GM12878 (cell line): ENCODE results near the gene NPR2. TPM values are rescaled to one million over a fixed set of nuclear protein-coding genes. Genes with fewer than 3 reads are reported as not detected.

Experiments
- JUNB ChIP-seq: IDR thresholded peaks from 2 replicates; pipeline ENCODE4 v1.6.1; 2016; ENCODE audit warnings: antibody characterized with exemption, mild to moderate bottlenecking
- MTA3 ChIP-seq: IDR thresholded peaks from 2 replicates; pipeline ENCODE4 v1.6.1; 2012; ENCODE audit warnings: low read length, inconsistent platforms, borderline replicate concordance
- NRF1 ChIP-seq: conservative IDR thresholded peaks from 2 replicates; pipeline ENCODE4 v1.6.1; 2011; ENCODE audit warnings: mild to moderate bottlenecking, low read depth, low read length, improper control_type of control experiment
- POU2F2 ChIP-seq: IDR thresholded peaks from 3 replicates; pipeline ENCODE4 v1.6.1; 2011; ENCODE audit warnings: low read depth, mild to moderate bottlenecking, low read length, borderline replicate concordance
- RAD21 ChIP-seq: IDR thresholded peaks from 2 replicates; pipeline ENCODE4 v1.6.1; 2011; ENCODE audit warnings: mild to moderate bottlenecking, low read depth, low read length, moderate library complexity; ENCODE audit not compliant: insufficient read depth
- RAD51 ChIP-seq: fragments of 450-650 bp; IDR thresholded peaks from 2 replicates; pipeline ENCODE4 v1.6.1; 2016; ENCODE audit warnings: moderate library complexity, mild to moderate bottlenecking, inconsistent platforms
- RELA ChIP-seq: fragments of 450-650 bp; IDR thresholded peaks from 2 replicates; pipeline ENCODE4 v1.8.0; 2014; ENCODE audit warnings: borderline replicate concordance; ENCODE audit not compliant: partially characterized antibody
- SIX5 ChIP-seq: IDR thresholded peaks from 2 replicates; pipeline ENCODE4 v1.6.1; 2011; ENCODE audit warnings: mild to moderate bottlenecking, low read depth, low read length, moderate library complexity; ENCODE audit not compliant: severe bottlenecking
- SMARCA5 ChIP-seq: fragments of 450-650 bp; IDR thresholded peaks from 2 replicates; pipeline ENCODE4 v1.6.1; 2017; ENCODE audit warnings: mild to moderate bottlenecking
- SPI1 ChIP-seq: IDR thresholded peaks from 2 replicates; pipeline ENCODE4 v1.6.1; 2011; ENCODE audit warnings: low read depth, mild to moderate bottlenecking, low read length, moderate library complexity, borderline replicate concordance; ENCODE audit not compliant: insufficient read depth
- SREBF1 ChIP-seq: IDR thresholded peaks from 2 replicates; pipeline ENCODE4 v1.6.1; 2012; ENCODE audit warnings: mild to moderate bottlenecking, low read length
- TARDBP ChIP-seq: IDR thresholded peaks from 2 replicates; pipeline ENCODE4 v1.6.1; 2016; ENCODE audit warnings: borderline replicate concordance
- TBL1XR1 ChIP-seq: IDR thresholded peaks from 2 replicates; pipeline ENCODE4 v1.6.1; 2012; ENCODE audit warnings: low read depth, low read length, improper control_type of control experiment
- YY1 ChIP-seq: IDR thresholded peaks from 2 replicates; pipeline ENCODE4 v1.6.1; 2011; ENCODE audit warnings: low read depth, mild to moderate bottlenecking, low read length
- ZNF207 ChIP-seq: fragments of 450-650 bp; IDR thresholded peaks from 2 replicates; pipeline ENCODE4 v1.6.1; 2014; ENCODE audit warnings: antibody characterized with exemption, mild to moderate bottlenecking, borderline replicate concordance
- polyA plus RNA-seq, 11 experiments: library from polyadenylated mRNA; depleted of rRNA in 4 of 11; unstranded in 6 of 11; stranded (reverse) in 5 of 11; fragments of >200 nt; fragmentation: Nextera tagmentation in 4 of 11; fragmentation: Illumina TruSeq in 1 of 11; extraction: Ambion mirVana in 4 of 11; extraction: Trizol in 1 of 11; gene quantifications; 1 replicate in 1 of 11; 2 replicates in 10 of 11; pipeline versions ENCODE4 v1.2.1 to v1.2.3, GENCODE V29; 2011 to 2016; ENCODE audit warnings: inconsistent platforms in 2 of 11, missing spikeins in 2 of 11, low read depth in 1 of 11
- total RNA-seq, 4 experiments: library from RNA; depleted of rRNA in 3 of 4; stranded (reverse); fragments of >200 nt in 3 of 4; fragmentation: Illumina TruSeq in 1 of 4; extraction: Trizol in 1 of 4; gene quantifications; 2 replicates each; pipeline versions ENCODE4 v1.2.1 to v1.2.3, GENCODE V29; 2013 to 2021
- TF ChIP-seq, protein P1 (sequence below): fragments of 450-650 bp; formaldehyde crosslinking; IDR thresholded peaks from 2 replicates; pipeline ENCODE4 v1.5.0; 2022; ENCODE audit warnings: mild to moderate bottlenecking, missing genetic modification characterization
- TF ChIP-seq, protein P2 (sequence below): IDR thresholded peaks from 2 replicates; pipeline ENCODE4 v1.6.1; 2012; ENCODE audit warnings: low read depth, low read length, improper control_type of control experiment
- TF ChIP-seq, protein P3 (sequence below): fragments of 450-650 bp; IDR thresholded peaks from 2 replicates; pipeline ENCODE4 v1.6.1; 2016; ENCODE audit warnings: mild to moderate bottlenecking, moderate library complexity, borderline replicate concordance
- TF ChIP-seq, protein P4 (sequence below): IDR thresholded peaks from 2 replicates; pipeline ENCODE4 v1.6.1; 2012; ENCODE audit warnings: low read depth, low read length, improper control_type of control experiment
- TF ChIP-seq, protein P5 (sequence below): IDR thresholded peaks from 2 replicates; pipeline ENCODE4 v1.6.1; 2012; ENCODE audit warnings: low read length, inconsistent platforms

NPR2 gene
- total and polyA plus RNA-seq, 10 of the 15 experiments (the other 5 are each of a cell fraction or from before 2014, with no cell fraction given), result 2.0 to 20.9 (median 6.8) TPM

DNA sequence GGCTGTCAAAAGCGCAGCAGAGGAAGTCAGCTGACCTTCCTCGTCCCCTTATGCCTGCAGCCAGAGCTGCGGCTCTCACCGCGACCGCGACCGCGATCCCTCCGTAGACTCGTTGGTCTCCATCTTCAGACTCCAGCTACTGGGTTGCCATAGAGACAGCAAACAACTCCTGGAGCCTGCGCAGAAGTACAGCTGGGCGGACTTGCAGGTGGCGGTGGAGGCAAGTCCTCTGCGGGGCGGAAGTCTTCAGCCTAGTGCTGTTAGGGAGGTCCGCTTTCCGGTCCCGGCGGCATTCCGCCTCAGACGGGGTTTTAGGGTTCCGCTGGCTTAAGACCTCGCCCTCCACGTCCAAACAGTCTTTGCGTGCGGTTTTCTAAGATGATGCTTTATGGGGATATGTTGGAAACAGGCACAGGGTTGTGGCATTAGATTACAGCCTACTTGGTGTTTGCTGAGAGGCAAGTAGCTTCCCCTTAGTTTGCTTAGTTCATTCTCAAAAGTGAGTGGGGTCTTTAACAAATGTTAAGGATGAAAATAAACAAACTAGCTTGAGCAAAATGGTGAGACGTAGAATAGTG, 20.7 kb downstream of the NPR2 start, which contains the start of gene SPAG8 (continued):
- TF ChIP-seq, protein P1, sequence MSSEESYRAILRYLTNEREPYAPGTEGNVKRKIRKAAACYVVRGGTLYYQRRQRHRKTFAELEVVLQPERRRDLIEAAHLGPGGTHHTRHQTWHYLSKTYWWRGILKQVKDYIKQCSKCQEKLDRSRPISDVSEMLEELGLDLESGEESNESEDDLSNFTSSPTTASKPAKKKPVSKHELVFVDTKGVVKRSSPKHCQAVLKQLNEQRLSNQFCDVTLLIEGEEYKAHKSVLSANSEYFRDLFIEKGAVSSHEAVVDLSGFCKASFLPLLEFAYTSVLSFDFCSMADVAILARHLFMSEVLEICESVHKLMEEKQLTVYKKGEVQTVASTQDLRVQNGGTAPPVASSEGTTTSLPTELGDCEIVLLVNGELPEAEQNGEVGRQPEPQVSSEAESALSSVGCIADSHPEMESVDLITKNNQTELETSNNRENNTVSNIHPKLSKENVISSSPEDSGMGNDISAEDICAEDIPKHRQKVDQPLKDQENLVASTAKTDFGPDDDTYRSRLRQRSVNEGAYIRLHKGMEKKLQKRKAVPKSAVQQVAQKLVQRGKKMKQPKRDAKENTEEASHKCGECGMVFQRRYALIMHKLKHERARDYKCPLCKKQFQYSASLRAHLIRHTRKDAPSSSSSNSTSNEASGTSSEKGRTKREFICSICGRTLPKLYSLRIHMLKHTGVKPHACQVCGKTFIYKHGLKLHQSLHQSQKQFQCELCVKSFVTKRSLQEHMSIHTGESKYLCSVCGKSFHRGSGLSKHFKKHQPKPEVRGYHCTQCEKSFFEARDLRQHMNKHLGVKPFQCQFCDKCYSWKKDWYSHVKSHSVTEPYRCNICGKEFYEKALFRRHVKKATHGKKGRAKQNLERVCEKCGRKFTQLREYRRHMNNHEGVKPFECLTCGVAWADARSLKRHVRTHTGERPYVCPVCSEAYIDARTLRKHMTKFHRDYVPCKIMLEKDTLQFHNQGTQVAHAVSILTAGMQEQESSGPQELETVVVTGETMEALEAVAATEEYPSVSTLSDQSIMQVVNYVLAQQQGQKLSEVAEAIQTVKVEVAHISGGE (CRISPR knock-in tag), result peak; percentile 93
- TF ChIP-seq, protein P2, sequence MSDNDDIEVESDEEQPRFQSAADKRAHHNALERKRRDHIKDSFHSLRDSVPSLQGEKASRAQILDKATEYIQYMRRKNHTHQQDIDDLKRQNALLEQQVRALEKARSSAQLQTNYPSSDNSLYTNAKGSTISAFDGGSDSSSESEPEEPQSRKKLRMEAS, result peak; percentile 60
- TF ChIP-seq, protein P3, sequence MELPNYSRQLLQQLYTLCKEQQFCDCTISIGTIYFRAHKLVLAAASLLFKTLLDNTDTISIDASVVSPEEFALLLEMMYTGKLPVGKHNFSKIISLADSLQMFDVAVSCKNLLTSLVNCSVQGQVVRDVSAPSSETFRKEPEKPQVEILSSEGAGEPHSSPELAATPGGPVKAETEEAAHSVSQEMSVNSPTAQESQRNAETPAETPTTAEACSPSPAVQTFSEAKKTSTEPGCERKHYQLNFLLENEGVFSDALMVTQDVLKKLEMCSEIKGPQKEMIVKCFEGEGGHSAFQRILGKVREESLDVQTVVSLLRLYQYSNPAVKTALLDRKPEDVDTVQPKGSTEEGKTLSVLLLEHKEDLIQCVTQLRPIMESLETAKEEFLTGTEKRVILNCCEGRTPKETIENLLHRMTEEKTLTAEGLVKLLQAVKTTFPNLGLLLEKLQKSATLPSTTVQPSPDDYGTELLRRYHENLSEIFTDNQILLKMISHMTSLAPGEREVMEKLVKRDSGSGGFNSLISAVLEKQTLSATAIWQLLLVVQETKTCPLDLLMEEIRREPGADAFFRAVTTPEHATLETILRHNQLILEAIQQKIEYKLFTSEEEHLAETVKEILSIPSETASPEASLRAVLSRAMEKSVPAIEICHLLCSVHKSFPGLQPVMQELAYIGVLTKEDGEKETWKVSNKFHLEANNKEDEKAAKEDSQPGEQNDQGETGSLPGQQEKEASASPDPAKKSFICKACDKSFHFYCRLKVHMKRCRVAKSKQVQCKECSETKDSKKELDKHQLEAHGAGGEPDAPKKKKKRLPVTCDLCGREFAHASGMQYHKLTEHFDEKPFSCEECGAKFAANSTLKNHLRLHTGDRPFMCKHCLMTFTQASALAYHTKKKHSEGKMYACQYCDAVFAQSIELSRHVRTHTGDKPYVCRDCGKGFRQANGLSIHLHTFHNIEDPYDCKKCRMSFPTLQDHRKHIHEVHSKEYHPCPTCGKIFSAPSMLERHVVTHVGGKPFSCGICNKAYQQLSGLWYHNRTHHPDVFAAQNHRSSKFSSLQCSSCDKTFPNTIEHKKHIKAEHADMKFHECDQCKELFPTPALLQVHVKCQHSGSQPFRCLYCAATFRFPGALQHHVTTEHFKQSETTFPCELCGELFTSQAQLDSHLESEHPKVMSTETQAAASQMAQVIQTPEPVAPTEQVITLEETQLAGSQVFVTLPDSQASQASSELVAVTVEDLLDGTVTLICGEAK, result peak; percentile 99
- peak; percentile 48; the same call in 1 of the 2 replicates for TF ChIP-seq MTA3
- peak; percentile 78; the same call in 1 of the 2 replicates for TF ChIP-seq ZNF207
- peak; percentile 44; the same call in 1 of the 2 replicates for TF ChIP-seq SPI1
- no peak for TF ChIP-seq TBL1XR1
- peak; percentile 63; the same call in 1 of the 2 replicates for TF ChIP-seq RAD51
- TF ChIP-seq, protein P4, sequence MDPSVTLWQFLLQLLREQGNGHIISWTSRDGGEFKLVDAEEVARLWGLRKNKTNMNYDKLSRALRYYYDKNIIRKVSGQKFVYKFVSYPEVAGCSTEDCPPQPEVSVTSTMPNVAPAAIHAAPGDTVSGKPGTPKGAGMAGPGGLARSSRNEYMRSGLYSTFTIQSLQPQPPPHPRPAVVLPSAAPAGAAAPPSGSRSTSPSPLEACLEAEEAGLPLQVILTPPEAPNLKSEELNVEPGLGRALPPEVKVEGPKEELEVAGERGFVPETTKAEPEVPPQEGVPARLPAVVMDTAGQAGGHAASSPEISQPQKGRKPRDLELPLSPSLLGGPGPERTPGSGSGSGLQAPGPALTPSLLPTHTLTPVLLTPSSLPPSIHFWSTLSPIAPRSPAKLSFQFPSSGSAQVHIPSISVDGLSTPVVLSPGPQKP, result peak; percentile 83
- TF ChIP-seq RELA, result peak; percentile 74
- no peak for TF ChIP-seq RAD21
- TF ChIP-seq POU2F2, result peak; percentile 78; the same call in 2 of the 3 replicates
- TF ChIP-seq TARDBP, result peak; percentile 90; the same call in 1 of the 2 replicates
- TF ChIP-seq JUNB, result 0 out of 2 replicates have a peak, but pooled peaks have one; percentile 13
- TF ChIP-seq SIX5, result peak; percentile 90
- TF ChIP-seq, protein P5, sequence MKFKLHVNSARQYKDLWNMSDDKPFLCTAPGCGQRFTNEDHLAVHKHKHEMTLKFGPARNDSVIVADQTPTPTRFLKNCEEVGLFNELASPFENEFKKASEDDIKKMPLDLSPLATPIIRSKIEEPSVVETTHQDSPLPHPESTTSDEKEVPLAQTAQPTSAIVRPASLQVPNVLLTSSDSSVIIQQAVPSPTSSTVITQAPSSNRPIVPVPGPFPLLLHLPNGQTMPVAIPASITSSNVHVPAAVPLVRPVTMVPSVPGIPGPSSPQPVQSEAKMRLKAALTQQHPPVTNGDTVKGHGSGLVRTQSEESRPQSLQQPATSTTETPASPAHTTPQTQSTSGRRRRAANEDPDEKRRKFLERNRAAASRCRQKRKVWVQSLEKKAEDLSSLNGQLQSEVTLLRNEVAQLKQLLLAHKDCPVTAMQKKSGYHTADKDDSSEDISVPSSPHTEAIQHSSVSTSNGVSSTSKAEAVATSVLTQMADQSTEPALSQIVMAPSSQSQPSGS, result no peak
- TF ChIP-seq NRF1, result peak; percentile 87
- peak; percentile 92 for TF ChIP-seq YY1
- TF ChIP-seq SREBF1, result 0 out of 2 replicates have a peak, but pooled peaks have one; percentile 13
- no peak; the same call in 1 of the 2 replicates for TF ChIP-seq SMARCA5
